HCT116 (cell line): ENCODE results near the gene TMEM214. TPM values are rescaled to one million over a fixed set of nuclear protein-coding genes. Genes with fewer than 3 reads are reported as not detected.

Experiments
- ATAC-seq: fragments of 200-7000 bp; cut with Tn5 transposase; 2 replicates; pipeline ENCODE4 v1.9.1; 2020; ENCODE audit warnings: mild to moderate bottlenecking, moderate library complexity
- BruUV-seq: library from RNA; stranded (reverse); fragments of 400-500 nt; replicated peaks from 2 replicates; lab custom pipeline; 2021; lab: Mats Ljungman, UMichigan
- CTCF ChIA-PET: fragments of 300-600 bp; sonication (Branson Sonifier 250); formaldehyde crosslinking; loops from one replicate; lab custom pipeline; 2021; ENCODE audit warnings: antibody characterized with exemption; lab: Charles Lee
- POLR2A ChIA-PET: fragments of 300-600, 350-600 bp; sonication (Branson Sonifier 250); formaldehyde crosslinking; loops from one replicate; lab custom pipeline; 2021; ENCODE audit warnings: antibody characterized with exemption; lab: Charles Lee
- RAD21 ChIA-PET, 2 experiments: fragments of 300-600 bp; sonication (Branson Sonifier 250); formaldehyde crosslinking; loops; one replicate each; lab custom pipeline; 2023; ENCODE audit warnings: low total read pairs in 2 of 2; ENCODE audit not compliant: uncharacterized antibody in 2 of 2, unreplicated experiment in 2 of 2, low non-redundant PET in 1 of 2; lab: Charles Lee
- DNase-seq: peaks from one replicate; pipeline ENCODE4 v3.0.0-alpha.2; 2010; ENCODE audit warnings: low read depth, low spot score
- H2AFZ ChIP-seq: fragments of 200-600 bp; shearing (Covaris generic), sonication (generic); 2 replicates; pipeline ENCODE4 v1.6.1; 2017; ENCODE audit warnings: low read depth, mixed run types, mixed read lengths, antibody characterized with exemption, low read length; ENCODE audit not compliant: poor library complexity, severe bottlenecking
- H3K27ac ChIP-seq: 2 replicates; pipeline ENCODE4 v1.5.1; 2012; ENCODE audit warnings: low read depth, low read length
- H3K27me3 ChIP-seq: fragments of 200-600 bp; sonication (generic); 2 replicates; pipeline ENCODE4 v1.6.1; 2016; ENCODE audit warnings: mixed run types, low read length, mixed read lengths; ENCODE audit not compliant: insufficient read depth
- H3K36me3 ChIP-seq, 2 experiments: fragments of 200-500 bp in 1 of 2; fragments of 200-600 bp in 1 of 2; sonication (Bioruptor generic) in 1 of 2; sonication (generic) in 1 of 2; 2 replicates each; pipeline versions ENCODE4 v1.5.1 to v1.6.1; 2014 to 2016; ENCODE audit warnings: low read length in 2 of 2, inconsistent platforms in 1 of 2, mixed read lengths in 1 of 2, mixed run types in 1 of 2; ENCODE audit not compliant: insufficient read depth in 2 of 2, control insufficient read depth in 1 of 2
- H3K4me1 ChIP-seq, 2 experiments: fragments of 200-600 bp in 1 of 2; sonication (generic) in 1 of 2; 2 replicates each; pipeline versions ENCODE4 v1.5.1 to v1.6.1; 2012 to 2017; ENCODE audit warnings: low read length in 2 of 2, inconsistent platforms in 1 of 2, mild to moderate bottlenecking in 1 of 2, mixed read lengths in 1 of 2, mixed run types in 1 of 2, moderate library complexity in 1 of 2; ENCODE audit not compliant: insufficient read depth in 2 of 2, control insufficient read depth in 1 of 2
- H3K4me2 ChIP-seq: fragments of 200-600 bp; sonication (generic); 2 replicates; pipeline ENCODE4 v1.6.1; 2017; ENCODE audit warnings: mixed run types, low read length, mixed read lengths
- H3K4me3 ChIP-seq, 2 experiments: fragments of 200-600 bp in 1 of 2; sonication (generic) in 1 of 2; replicated peaks in 1 of 2; 2 replicates each; pipeline ENCODE4 v1.5.1; 2011 to 2016; ENCODE audit warnings: low read length in 2 of 2, control low read depth in 1 of 2, low read depth in 1 of 2, mild to moderate bottlenecking in 1 of 2, mixed read lengths in 1 of 2, mixed run types in 1 of 2
- H3K79me2 ChIP-seq: fragments of 200-600 bp; sonication (generic); 2 replicates; pipeline ENCODE4 v1.6.1; 2017; ENCODE audit warnings: mild to moderate bottlenecking, mixed run types, low read length, moderate library complexity, mixed read lengths; ENCODE audit not compliant: insufficient read depth
- H3K9ac ChIP-seq: fragments of 200-600 bp; sonication (generic); 2 replicates; pipeline ENCODE4 v1.6.1; 2016; ENCODE audit warnings: low read length, mixed read lengths
- H3K9me2 ChIP-seq: fragments of 200-600 bp; sonication (generic), shearing (Covaris generic); 2 replicates; pipeline ENCODE4 v1.6.1; 2017; ENCODE audit warnings: mixed run types, mild to moderate bottlenecking, moderate library complexity; ENCODE audit not compliant: insufficient read depth
- H3K9me3 ChIP-seq, 2 experiments: fragments of 200-500 bp in 1 of 2; fragments of 200-600 bp in 1 of 2; sonication (Bioruptor generic) in 1 of 2; sonication (generic) in 1 of 2; 2 replicates each; pipeline ENCODE4 v1.6.1; 2014 to 2017; ENCODE audit warnings: low read length in 2 of 2, mixed read lengths in 2 of 2, inconsistent platforms in 1 of 2, low read depth in 1 of 2, mild to moderate bottlenecking in 1 of 2, mixed run types in 1 of 2, moderate library complexity in 1 of 2; ENCODE audit not compliant: control insufficient read depth in 1 of 2, insufficient read depth in 1 of 2
- H4K20me1 ChIP-seq: fragments of 200-600 bp; sonication (generic), shearing (Covaris generic); 2 replicates; pipeline ENCODE4 v1.6.1; 2017; ENCODE audit warnings: mixed run types, mild to moderate bottlenecking, moderate library complexity; ENCODE audit not compliant: insufficient read depth
- CBX3 ChIP-seq: IDR thresholded peaks from 2 replicates; pipeline ENCODE4 v1.6.1; 2012; ENCODE audit warnings: low read depth
- CEBPB ChIP-seq: IDR thresholded peaks from 2 replicates; pipeline ENCODE4 v1.6.1; 2012; ENCODE audit warnings: low read depth
- EZH2phosphoT487 ChIP-seq: fragments of 200-600 bp; IDR thresholded peaks from 2 replicates; pipeline ENCODE4 v1.6.1; 2018; ENCODE audit warnings: antibody characterized with exemption, borderline replicate concordance
- JUND ChIP-seq: IDR thresholded peaks from 2 replicates; pipeline ENCODE4 v1.6.1; 2012
- POLR2AphosphoS5 ChIP-seq: IDR thresholded peaks from 2 replicates; pipeline ENCODE4 v1.6.1; 2011; ENCODE audit warnings: mild to moderate bottlenecking, low read depth, low read length, moderate library complexity
- SIN3A ChIP-seq: IDR thresholded peaks from 2 replicates; pipeline ENCODE4 v1.6.1; 2012; ENCODE audit warnings: low read depth
- SP1 ChIP-seq: IDR thresholded peaks from 2 replicates; pipeline ENCODE4 v1.6.1; 2012; ENCODE audit warnings: low read depth
- TCF7L2 ChIP-seq: IDR thresholded peaks from 2 replicates; pipeline ENCODE4 v1.7.0; 2011; ENCODE audit warnings: borderline replicate concordance, inconsistent platforms; ENCODE audit not compliant: insufficient read depth, insufficient read length; ENCODE audit errors: extremely low read depth
- YY1 ChIP-seq: IDR thresholded peaks from 2 replicates; pipeline ENCODE4 v1.6.1; 2011; ENCODE audit warnings: low read length, low read depth, moderate library complexity, mild to moderate bottlenecking; ENCODE audit not compliant: insufficient replicate concordance; ENCODE audit errors: extremely low read depth
- ZFX ChIP-seq: fragments of 450-650 bp; IDR thresholded peaks from 2 replicates; pipeline ENCODE4 v1.6.1; 2017
- ZNF274 ChIP-seq: fragments of 200-500 bp; sonication (Bioruptor generic); IDR thresholded peaks from 2 replicates; pipeline ENCODE4 v1.6.1; 2014; ENCODE audit warnings: mild to moderate bottlenecking, low read depth, low read length, inconsistent platforms
- intact Hi-C: fragments of 100-400 bp; cut with micrococcal nuclease; formaldehyde crosslinking; loops from 2 replicates; pipeline ENCODE4 v1.10.0; 2022
- total RNA-seq: library from RNA; stranded (reverse); gene quantifications from one replicate; pipeline ENCODE4 v1.2.1, GENCODE V29; 2021; ENCODE audit not compliant: unreplicated experiment
- TF ChIP-seq, protein P1 (sequence below): IDR thresholded peaks from 2 replicates; pipeline ENCODE4 v1.6.1; 2012; ENCODE audit warnings: low read depth
- TF ChIP-seq, protein P2 (sequence below): IDR thresholded peaks from 2 replicates; pipeline ENCODE4 v1.6.1; 2012
- TF ChIP-seq, protein P3 (sequence below): IDR thresholded peaks from 2 replicates; pipeline ENCODE4 v1.6.1; 2012

Gene TMEM214
- total RNA-seq, 1 experiment from 2014 or later = 69.8 TPM

DNA sequence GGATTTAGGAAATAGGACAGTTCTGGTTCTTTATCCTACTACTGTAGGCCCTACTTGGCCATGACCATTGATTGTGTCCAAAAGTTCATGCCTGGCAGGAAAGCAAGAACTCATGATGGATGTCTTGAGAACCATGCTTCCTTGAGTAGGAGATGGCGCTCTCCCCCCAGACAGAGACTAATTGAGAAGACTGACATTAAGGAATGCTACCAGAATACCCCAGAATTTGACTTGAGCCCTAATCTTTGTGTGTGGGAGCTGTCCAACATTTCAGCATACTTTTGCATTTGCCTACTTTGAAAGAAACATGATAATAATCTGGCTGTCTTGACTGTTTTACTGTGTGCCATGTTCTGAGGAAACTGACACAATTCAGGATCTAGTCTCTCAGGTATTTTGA, 39.0 kb upstream of the TMEM214 start:
- H3K9me3 ChIP-seq = no peaks in the 10 kb centered on the region
- ATAC-seq (no peak), DNase-seq (no peak)
- ChIA-PET POLR2A (no interaction called here), CTCF (interaction anchor here (1.0 to 1.9 kb wide), 2 partner anchors 11 to 23 kb away, joined by 3 to 7 read pairs; no protein-coding TSS in a partner anchor), RAD21 (no interaction called here)
- peaks cover 5 to 11% of the 10 kb centered on the region in 2 experiments; a peak in 3 of 4 replicates for H3K4me1 ChIP-seq
- BruUV-seq = no TSS peak
- H3K27ac ChIP-seq = no peak overlapping the region
- no peaks in the 10 kb centered on the region for H4K20me1 ChIP-seq
- H2AFZ ChIP-seq = no peak overlapping the region
- TF ChIP-seq, protein P1, sequence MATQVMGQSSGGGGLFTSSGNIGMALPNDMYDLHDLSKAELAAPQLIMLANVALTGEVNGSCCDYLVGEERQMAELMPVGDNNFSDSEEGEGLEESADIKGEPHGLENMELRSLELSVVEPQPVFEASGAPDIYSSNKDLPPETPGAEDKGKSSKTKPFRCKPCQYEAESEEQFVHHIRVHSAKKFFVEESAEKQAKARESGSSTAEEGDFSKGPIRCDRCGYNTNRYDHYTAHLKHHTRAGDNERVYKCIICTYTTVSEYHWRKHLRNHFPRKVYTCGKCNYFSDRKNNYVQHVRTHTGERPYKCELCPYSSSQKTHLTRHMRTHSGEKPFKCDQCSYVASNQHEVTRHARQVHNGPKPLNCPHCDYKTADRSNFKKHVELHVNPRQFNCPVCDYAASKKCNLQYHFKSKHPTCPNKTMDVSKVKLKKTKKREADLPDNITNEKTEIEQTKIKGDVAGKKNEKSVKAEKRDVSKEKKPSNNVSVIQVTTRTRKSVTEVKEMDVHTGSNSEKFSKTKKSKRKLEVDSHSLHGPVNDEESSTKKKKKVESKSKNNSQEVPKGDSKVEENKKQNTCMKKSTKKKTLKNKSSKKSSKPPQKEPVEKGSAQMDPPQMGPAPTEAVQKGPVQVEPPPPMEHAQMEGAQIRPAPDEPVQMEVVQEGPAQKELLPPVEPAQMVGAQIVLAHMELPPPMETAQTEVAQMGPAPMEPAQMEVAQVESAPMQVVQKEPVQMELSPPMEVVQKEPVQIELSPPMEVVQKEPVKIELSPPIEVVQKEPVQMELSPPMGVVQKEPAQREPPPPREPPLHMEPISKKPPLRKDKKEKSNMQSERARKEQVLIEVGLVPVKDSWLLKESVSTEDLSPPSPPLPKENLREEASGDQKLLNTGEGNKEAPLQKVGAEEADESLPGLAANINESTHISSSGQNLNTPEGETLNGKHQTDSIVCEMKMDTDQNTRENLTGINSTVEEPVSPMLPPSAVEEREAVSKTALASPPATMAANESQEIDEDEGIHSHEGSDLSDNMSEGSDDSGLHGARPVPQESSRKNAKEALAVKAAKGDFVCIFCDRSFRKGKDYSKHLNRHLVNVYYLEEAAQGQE = peak; percentile 71
- TF ChIP-seq CBX3 = no peak
- TF ChIP-seq TCF7L2 = no peak
- H3K4me2 ChIP-seq = no peak overlapping the region
- no peaks in the 10 kb centered on the region for H3K79me2 ChIP-seq
- H3K36me3 ChIP-seq = no peaks in the 10 kb centered on the region
- intact Hi-C loops = no loop called here
- H3K27me3 ChIP-seq = no peaks in the 10 kb centered on the region
- H3K9ac ChIP-seq = no peak overlapping the region
- no peaks in the 10 kb centered on the region for H3K9me2 ChIP-seq
- no peak overlapping the region for H3K4me3 ChIP-seq

DNA sequence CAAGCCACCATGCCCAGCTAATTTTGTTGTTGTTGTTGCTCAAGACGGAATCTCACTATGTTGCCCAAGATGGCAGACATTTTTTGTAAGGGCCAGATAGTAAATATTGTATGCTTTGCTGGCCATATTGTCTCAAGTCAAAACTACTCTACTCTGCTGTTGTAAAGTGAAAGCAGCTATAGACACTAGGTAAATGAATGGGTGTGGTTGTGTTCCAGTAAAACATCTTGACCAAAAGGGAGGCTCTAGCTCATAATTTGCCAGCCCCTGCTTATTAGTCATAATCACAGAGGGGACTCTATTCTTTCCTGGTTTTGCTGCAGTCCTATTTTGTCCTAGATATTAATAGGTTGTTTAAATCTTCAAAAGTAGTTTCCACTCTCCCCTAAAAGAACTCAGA, 37.8 kb upstream of the TMEM214 start:
- intact Hi-C loops = no loop called here
- H3K9me3 ChIP-seq = no peaks in the 10 kb centered on the region
- ATAC-seq (no peak), DNase-seq (no peak)
- no peaks in the 10 kb centered on the region for H3K79me2 ChIP-seq
- BruUV-seq = no TSS peak
- ChIA-PET CTCF (interaction anchor here (1.0 to 1.9 kb wide), 4 partner anchors 13 to 21 kb away, joined by 3 to 7 read pairs (median 4); no protein-coding TSS in a partner anchor), RAD21 (no interaction called here), POLR2A (no interaction called here)
- H3K27me3 ChIP-seq = no peaks in the 10 kb centered on the region
- H3K27ac ChIP-seq = no peak overlapping the region
- H3K9ac ChIP-seq = no peak overlapping the region
- no peaks in the 10 kb centered on the region for H4K20me1 ChIP-seq
- H3K4me3 ChIP-seq = no peak overlapping the region
- H3K9me2 ChIP-seq = no peaks in the 10 kb centered on the region
- H3K4me1 ChIP-seq = no peaks in the 10 kb centered on the region
- H3K36me3 ChIP-seq = no peaks in the 10 kb centered on the region
- H3K4me2 ChIP-seq = no peak overlapping the region
- H2AFZ ChIP-seq = no peak overlapping the region
- no peak for TF ChIP-seq POLR2AphosphoS5
- TF ChIP-seq, protein P2, sequence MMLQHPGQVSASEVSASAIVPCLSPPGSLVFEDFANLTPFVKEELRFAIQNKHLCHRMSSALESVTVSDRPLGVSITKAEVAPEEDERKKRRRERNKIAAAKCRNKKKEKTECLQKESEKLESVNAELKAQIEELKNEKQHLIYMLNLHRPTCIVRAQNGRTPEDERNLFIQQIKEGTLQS = no peak
- TF ChIP-seq SIN3A = no peak
- no peak for TF ChIP-seq ZFX
- no peak for TF ChIP-seq YY1
- no peak for TF ChIP-seq ZNF274
- no peak for TF ChIP-seq SP1
- TF ChIP-seq, protein P3, sequence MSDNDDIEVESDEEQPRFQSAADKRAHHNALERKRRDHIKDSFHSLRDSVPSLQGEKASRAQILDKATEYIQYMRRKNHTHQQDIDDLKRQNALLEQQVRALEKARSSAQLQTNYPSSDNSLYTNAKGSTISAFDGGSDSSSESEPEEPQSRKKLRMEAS = no peak
- TF ChIP-seq JUND = no peak
- TF ChIP-seq CEBPB = no peak
- TF ChIP-seq EZH2phosphoT487 = no peak
- TF ChIP-seq, protein P1 = no peak
